GM13976 (cell line): ENCODE data around the gene SNN.
A peak's percentile ranks its signal among the peaks of the same experiment; 100 is the strongest.

Experiments
- DNase-seq: peaks from one replicate; pipeline ENCODE4 v3.0.0; 2012; ENCODE audit warnings: low spot score
- CTCF ChIP-seq: IDR thresholded peaks from 2 replicates; pipeline ENCODE4 v1.5.1; 2012; ENCODE audit warnings: borderline replicate concordance, mild to moderate bottlenecking; ENCODE audit not compliant: insufficient read depth; ENCODE audit errors: extremely low read depth, missing control alignments, control extremely low read depth
- in situ Hi-C: fragments of 300-500 bp; cut with MboI; formaldehyde crosslinking; loops from one replicate; pipeline ENCODE4 v1.12.0; 2022; ENCODE audit warnings: low sequenced_read_pairs, mixed read lengths, inconsistent platforms; ENCODE audit not compliant: unreplicated experiment

SNN gene

GRCh38 chr16:11667824-11668622, at the start of gene SNN:
Gene SNN, plus strand, starts transcription at chr16:11668455. Its CDS starts 7,605 bp downstream, at chr16:11676060.
- peak; percentile 98 for DNase-seq
- no peak for TF ChIP-seq CTCF
- in situ Hi-C loops = no loop called here

GRCh38 chr16:11619327-11619851, 48.9 kb upstream of the SNN start:
- in situ Hi-C loops = no loop called here
- TF ChIP-seq CTCF = no peak
- DNase-seq = no peak

- no peak for DNase-seq
- in situ Hi-C loops = loop anchor here (10.0 kb wide), 1 partner anchor 206 kb away; no protein-coding TSS in a partner anchor
- TF ChIP-seq CTCF = no peak
These were observed 47.8 kb upstream of the SNN start for GRCh38 chr16:11620243-11621003.

- in situ Hi-C loops = loop anchor here (10.0 kb wide), 1 partner anchor 207 kb away; no protein-coding TSS in a partner anchor
- DNase-seq = no peak
- TF ChIP-seq CTCF = no peak
These were observed 46.7 kb upstream of the SNN start for GRCh38 chr16:11621539-11621919.

- in situ Hi-C loops = loop anchor here (10.0 kb wide), 1 partner anchor 207 kb away; no protein-coding TSS in a partner anchor
- no peak for TF ChIP-seq CTCF
- DNase-seq = peak; percentile 54
These were observed 46.2 kb upstream of the SNN start for GRCh38 chr16:11621920-11622651.

- no peak for DNase-seq
- TF ChIP-seq CTCF = no peak
These were observed 44.0 kb upstream of the SNN start for GRCh38 chr16:11624205-11624604.

More at GRCh38 chr16:11624205-11624604, 44.0 kb upstream of the SNN start:
- in situ Hi-C loops = loop anchor here (10.0 kb wide), 1 partner anchor 209 kb away; no protein-coding TSS in a partner anchor
